ENCODE results near the gene AKR7A3. TPM values are rescaled to one million over a fixed set of nuclear protein-coding genes. Genes with fewer than 3 reads are reported as not detected.

The AKR7A3 gene
- total and polyA plus RNA-seq, 10 of the 15 experiments (the other 5 are each of a cell fraction or from before 2014, with no cell fraction given) = 0.10 to 1.1 (median 0.25) TPM; not detected in 2

DNA sequence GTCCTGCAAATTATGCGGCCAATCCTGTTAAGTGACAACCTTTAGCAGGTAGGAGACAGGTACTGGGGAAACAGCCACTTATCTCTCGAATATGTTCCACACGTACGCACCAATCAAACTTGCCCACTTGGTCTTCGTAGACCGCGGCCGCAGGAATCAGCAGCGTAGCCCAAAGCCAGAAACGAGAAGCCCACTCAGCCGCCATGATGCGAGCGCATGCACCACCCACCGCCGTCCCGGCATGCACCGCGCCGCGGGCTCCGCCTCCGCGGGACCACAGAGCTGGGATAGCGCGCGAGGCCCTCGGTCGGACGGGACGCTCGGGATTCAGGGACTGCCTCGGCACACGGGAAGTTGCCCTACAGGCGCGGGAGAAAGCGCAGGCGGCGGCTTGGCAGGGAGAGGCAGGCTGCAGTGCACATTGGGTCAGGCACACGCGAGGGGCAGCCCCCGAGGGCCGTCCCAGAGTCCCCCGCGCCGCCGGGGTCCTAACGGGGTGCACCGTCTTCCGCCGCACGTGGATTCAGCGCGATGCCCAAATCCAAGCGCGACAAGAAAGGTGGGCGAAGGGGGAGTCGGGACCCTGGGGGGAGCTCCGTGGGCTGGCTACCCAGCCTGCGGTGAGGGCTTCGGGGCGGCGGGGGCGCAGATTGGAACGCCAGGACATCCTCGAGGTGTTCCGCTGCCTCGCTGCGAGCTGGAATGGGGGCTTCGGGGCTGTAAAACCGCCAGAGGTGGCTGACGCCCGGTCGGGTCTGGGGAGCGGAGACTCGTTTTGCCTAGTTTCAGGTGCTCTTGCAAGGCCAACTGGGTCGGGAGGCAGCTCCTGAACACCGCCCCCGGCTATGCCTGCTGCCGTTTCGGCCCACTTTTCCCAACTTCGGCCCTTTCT is 37.0 kb downstream of the AKR7A3 start, which contains the start of the genes EMC1 and MRTO4 (continued):
- TF ChIP-seq, protein P1, sequence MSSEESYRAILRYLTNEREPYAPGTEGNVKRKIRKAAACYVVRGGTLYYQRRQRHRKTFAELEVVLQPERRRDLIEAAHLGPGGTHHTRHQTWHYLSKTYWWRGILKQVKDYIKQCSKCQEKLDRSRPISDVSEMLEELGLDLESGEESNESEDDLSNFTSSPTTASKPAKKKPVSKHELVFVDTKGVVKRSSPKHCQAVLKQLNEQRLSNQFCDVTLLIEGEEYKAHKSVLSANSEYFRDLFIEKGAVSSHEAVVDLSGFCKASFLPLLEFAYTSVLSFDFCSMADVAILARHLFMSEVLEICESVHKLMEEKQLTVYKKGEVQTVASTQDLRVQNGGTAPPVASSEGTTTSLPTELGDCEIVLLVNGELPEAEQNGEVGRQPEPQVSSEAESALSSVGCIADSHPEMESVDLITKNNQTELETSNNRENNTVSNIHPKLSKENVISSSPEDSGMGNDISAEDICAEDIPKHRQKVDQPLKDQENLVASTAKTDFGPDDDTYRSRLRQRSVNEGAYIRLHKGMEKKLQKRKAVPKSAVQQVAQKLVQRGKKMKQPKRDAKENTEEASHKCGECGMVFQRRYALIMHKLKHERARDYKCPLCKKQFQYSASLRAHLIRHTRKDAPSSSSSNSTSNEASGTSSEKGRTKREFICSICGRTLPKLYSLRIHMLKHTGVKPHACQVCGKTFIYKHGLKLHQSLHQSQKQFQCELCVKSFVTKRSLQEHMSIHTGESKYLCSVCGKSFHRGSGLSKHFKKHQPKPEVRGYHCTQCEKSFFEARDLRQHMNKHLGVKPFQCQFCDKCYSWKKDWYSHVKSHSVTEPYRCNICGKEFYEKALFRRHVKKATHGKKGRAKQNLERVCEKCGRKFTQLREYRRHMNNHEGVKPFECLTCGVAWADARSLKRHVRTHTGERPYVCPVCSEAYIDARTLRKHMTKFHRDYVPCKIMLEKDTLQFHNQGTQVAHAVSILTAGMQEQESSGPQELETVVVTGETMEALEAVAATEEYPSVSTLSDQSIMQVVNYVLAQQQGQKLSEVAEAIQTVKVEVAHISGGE (CRISPR knock-in tag; IDR thresholded peaks at IDR 0.05) = no peak
- TF ChIP-seq MXI1 (IDR thresholded peaks at IDR 0.05; ENCODE audit: low read depth, low read length) (peak; percentile 100), ESRRA (IDR thresholded peaks at IDR 0.05; ENCODE audit: low read length) (peak; percentile 46; the same call in 1 of the 2 replicates), TAF1 (IDR thresholded peaks at IDR 0.05; ENCODE audit: borderline replicate concordance, low read depth, low read length) (peak; percentile 92), FOXK2 (IDR thresholded peaks at IDR 0.05) (peak; percentile 36; the same call in 1 of the 2 replicates), SREBF2 (IDR thresholded peaks at IDR 0.05; ENCODE audit: low read length) (no peak), NFYA (IDR thresholded peaks at IDR 0.05; ENCODE audit: borderline replicate concordance, low read depth, low read length) (no peak), KDM1A (IDR thresholded peaks at IDR 0.05; ENCODE audit: borderline replicate concordance) (no peak), MYB (IDR thresholded peaks at IDR 0.05; ENCODE audit: borderline replicate concordance, low read depth, low read length) (peak; percentile 95), ZNF274 (IDR thresholded peaks at IDR 0.05; ENCODE audit: insufficient read depth, insufficient read length) (no peak), GATAD2B (conservative IDR thresholded peaks at IDR 0.05; ENCODE audit: low read depth) (peak; percentile 84), KAT2A (conservative IDR thresholded peaks at IDR 0.05; ENCODE audit: control insufficient read depth, low read depth, low read length) (no peak), EGR1 (IDR thresholded peaks at IDR 0.05; ENCODE audit: borderline replicate concordance in 1 of 2, low read depth in 2 of 2, low read length in 2 of 2) (peak in 1 of 2 experiments; percentile 87; a peak in 2 of 3 replicates), RBBP5 (conservative IDR thresholded peaks at IDR 0.05) (no peak), SREBF1 (IDR thresholded peaks at IDR 0.05; ENCODE audit: low read length) (no peak)
- TF ChIP-seq, protein P2, sequence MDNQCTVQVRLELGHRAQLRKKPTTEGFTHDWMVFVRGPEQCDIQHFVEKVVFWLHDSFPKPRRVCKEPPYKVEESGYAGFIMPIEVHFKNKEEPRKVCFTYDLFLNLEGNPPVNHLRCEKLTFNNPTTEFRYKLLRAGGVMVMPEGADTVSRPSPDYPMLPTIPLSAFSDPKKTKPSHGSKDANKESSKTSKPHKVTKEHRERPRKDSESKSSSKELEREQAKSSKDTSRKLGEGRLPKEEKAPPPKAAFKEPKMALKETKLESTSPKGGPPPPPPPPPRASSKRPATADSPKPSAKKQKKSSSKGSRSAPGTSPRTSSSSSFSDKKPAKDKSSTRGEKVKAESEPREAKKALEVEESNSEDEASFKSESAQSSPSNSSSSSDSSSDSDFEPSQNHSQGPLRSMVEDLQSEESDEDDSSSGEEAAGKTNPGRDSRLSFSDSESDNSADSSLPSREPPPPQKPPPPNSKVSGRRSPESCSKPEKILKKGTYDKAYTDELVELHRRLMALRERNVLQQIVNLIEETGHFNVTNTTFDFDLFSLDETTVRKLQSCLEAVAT (IDR thresholded peaks at IDR 0.05) = no peak
- TF ChIP-seq, protein P3, sequence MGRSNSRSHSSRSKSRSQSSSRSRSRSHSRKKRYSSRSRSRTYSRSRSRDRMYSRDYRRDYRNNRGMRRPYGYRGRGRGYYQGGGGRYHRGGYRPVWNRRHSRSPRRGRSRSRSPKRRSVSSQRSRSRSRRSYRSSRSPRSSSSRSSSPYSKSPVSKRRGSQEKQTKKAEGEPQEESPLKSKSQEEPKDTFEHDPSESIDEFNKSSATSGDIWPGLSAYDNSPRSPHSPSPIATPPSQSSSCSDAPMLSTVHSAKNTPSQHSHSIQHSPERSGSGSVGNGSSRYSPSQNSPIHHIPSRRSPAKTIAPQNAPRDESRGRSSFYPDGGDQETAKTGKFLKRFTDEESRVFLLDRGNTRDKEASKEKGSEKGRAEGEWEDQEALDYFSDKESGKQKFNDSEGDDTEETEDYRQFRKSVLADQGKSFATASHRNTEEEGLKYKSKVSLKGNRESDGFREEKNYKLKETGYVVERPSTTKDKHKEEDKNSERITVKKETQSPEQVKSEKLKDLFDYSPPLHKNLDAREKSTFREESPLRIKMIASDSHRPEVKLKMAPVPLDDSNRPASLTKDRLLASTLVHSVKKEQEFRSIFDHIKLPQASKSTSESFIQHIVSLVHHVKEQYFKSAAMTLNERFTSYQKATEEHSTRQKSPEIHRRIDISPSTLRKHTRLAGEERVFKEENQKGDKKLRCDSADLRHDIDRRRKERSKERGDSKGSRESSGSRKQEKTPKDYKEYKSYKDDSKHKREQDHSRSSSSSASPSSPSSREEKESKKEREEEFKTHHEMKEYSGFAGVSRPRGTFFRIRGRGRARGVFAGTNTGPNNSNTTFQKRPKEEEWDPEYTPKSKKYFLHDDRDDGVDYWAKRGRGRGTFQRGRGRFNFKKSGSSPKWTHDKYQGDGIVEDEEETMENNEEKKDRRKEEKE (IDR thresholded peaks at IDR 0.05) = no peak
- TF ChIP-seq, protein P4, sequence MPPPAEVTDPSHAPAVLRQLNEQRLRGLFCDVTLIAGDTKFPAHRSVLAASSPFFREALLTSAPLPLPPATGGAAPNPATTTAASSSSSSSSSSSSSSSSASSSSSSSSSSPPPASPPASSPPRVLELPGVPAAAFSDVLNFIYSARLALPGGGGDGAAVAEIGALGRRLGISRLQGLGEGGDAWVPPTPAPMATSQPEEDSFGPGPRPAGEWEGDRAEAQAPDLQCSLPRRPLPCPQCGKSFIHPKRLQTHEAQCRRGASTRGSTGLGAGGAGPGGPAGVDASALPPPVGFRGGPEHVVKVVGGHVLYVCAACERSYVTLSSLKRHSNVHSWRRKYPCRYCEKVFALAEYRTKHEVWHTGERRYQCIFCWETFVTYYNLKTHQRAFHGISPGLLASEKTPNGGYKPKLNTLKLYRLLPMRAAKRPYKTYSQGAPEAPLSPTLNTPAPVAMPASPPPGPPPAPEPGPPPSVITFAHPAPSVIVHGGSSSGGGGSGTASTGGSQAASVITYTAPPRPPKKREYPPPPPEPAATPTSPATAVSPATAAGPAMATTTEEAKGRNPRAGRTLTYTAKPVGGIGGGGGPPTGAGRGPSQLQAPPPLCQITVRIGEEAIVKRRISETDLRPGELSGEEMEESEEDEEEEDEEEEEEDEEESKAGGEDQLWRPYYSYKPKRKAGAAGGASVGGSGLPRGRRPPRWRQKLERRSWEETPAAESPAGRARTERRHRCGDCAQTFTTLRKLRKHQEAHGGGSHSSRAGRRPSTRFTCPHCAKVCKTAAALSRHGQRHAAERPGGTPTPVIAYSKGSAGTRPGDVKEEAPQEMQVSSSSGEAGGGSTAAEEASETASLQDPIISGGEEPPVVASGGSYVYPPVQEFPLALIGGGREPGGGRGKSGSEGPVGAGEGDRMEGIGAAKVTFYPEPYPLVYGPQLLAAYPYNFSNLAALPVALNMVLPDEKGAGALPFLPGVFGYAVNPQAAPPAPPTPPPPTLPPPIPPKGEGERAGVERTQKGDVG (CRISPR knock-in tag; IDR thresholded peaks at IDR 0.05) = no peak

All from GM12878 (cell line).